MM.1S (cell line): ENCODE results near the gene PLCXD1.
A peak's percentile ranks its signal among the peaks of the same experiment; 100 is the strongest.

Experiments
- DNase-seq: peaks from one replicate; pipeline ENCODE4 v3.0.0-alpha.2; 2015
- H2AFZ ChIP-seq: fragments of 300-600 bp; sonication (generic); 2 replicates; pipeline ENCODE4 v1.6.0; 2016; ENCODE audit warnings: antibody characterized with exemption, low read length
- H3F3A ChIP-seq: fragments of 300-600 bp; sonication (generic); 2 replicates; pipeline ENCODE4 v1.6.1; 2016; ENCODE audit warnings: mild to moderate bottlenecking, antibody characterized with exemption, low read length, moderate library complexity, mixed read lengths; ENCODE audit not compliant: insufficient read depth
- H3K27ac ChIP-seq: fragments of 300-600 bp; sonication (generic); 2 replicates; pipeline ENCODE4 v1.5.1; 2016; ENCODE audit warnings: mild to moderate bottlenecking, low read length
- H3K27me3 ChIP-seq: fragments of 300-600 bp; sonication (generic); replicated peaks from 2 replicates; pipeline ENCODE4 v1.6.0; 2016; ENCODE audit warnings: low read length; ENCODE audit not compliant: insufficient read depth
- H3K36me3 ChIP-seq: fragments of 300-600 bp; sonication (generic); replicated peaks from 2 replicates; pipeline ENCODE4 v1.6.1; 2016; ENCODE audit warnings: mild to moderate bottlenecking, low read length, mixed read lengths; ENCODE audit not compliant: insufficient read depth
- H3K4me1 ChIP-seq: fragments of 300-600 bp; sonication (generic); 2 replicates; pipeline ENCODE4 v1.6.1; 2016; ENCODE audit warnings: low read length, mixed read lengths
- H3K4me2 ChIP-seq: fragments of 300-600 bp; sonication (generic); 2 replicates; pipeline ENCODE4 v1.6.0; 2016; ENCODE audit warnings: low read depth, low read length
- H3K4me3 ChIP-seq: fragments of 300-600 bp; sonication (generic); 2 replicates; pipeline ENCODE4 v1.5.1; 2016; ENCODE audit warnings: low read length, mixed read lengths
- H3K79me2 ChIP-seq: fragments of 300-600 bp; sonication (generic); 2 replicates; pipeline ENCODE4 v1.6.1; 2016; ENCODE audit warnings: mixed run types, low read length, mixed read lengths
- H3K9ac ChIP-seq: fragments of 300-600 bp; sonication (generic); 2 replicates; pipeline ENCODE4 v1.6.1; 2016; ENCODE audit warnings: low read length, mixed read lengths
- H3K9me2 ChIP-seq: fragments of 300-600 bp; sonication (generic); replicated peaks from 2 replicates; pipeline ENCODE4 v1.6.1; 2016; ENCODE audit warnings: mild to moderate bottlenecking, low read length, mixed read lengths; ENCODE audit not compliant: insufficient read depth
- H3K9me3 ChIP-seq: fragments of 300-600 bp; sonication (generic); replicated peaks from 2 replicates; pipeline ENCODE4 v1.6.1; 2016; ENCODE audit warnings: mild to moderate bottlenecking, low read length, mixed read lengths; ENCODE audit not compliant: insufficient read depth
- H4K20me1 ChIP-seq: fragments of 300-600 bp; sonication (generic); 2 replicates; pipeline ENCODE4 v1.6.1; 2016; ENCODE audit warnings: mild to moderate bottlenecking, low read length, moderate library complexity, mixed read lengths; ENCODE audit not compliant: insufficient read depth
- EZH2 ChIP-seq: fragments of 300-600 bp; sonication (generic); optimal IDR thresholded peaks from 2 replicates; pipeline ENCODE3; 2017; ENCODE audit warnings: low read depth, mild to moderate bottlenecking, antibody characterized with exemption, low read length, mixed read lengths
- EZH2phosphoT487 ChIP-seq: fragments of 300-600 bp; sonication (generic); IDR thresholded peaks from 2 replicates; pipeline ENCODE4 v1.6.1; 2018; ENCODE audit warnings: antibody characterized with exemption, low read length
- TF ChIP-seq, protein P1 (sequence below): fragments of 300-600 bp; sonication (generic); IDR thresholded peaks from 2 replicates; pipeline ENCODE4 v1.5.1; 2016; ENCODE audit warnings: antibody characterized with exemption, low read length, mixed read lengths

Gene PLCXD1

DNA sequence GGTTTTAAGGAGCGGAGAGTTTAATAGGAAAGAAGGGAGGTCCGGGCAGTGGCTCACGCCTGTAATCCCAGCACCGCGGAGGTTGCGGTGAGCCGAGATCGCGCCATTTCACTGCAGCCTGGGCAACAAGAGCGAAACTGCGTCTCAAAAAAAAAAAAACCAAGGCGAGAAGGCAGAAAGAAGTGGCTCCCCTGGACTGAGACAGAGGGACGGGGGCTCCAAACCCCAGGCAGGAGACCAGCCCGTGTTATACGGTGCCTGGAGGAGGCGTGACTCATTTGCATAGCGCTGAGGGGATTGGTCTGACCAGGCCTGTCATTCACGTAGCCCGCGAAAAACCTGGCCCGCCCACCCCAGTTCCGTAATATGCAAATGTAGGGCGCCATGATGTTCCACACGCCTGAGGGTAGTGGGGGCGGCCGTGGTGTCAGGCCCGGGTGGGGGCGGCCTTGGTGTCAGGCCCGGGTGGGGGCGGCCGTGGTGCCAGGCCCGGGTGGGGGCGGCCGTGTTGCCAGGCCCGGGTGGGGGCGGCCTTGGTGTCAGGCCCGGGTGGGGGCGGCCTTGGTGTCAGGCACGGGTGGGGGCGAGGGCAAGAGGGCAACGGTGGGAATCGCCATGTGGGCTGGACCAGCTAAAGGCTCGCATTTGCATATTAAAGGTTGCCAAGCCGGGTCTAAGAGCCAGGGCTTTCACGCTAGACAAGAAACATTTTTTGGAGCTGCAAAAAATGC lies 2.1 kb downstream of the PLCXD1 start:
- peak overlapping the region; percentile 40; the same call in 1 of the 2 replicates for H3K9ac ChIP-seq
- no peaks in the 10 kb centered on the region for H3K27me3 ChIP-seq
- H3K9me3 ChIP-seq, result no peaks in the 10 kb centered on the region
- peak; percentile 88 for DNase-seq
- H4K20me1 ChIP-seq, result no peaks in the 10 kb centered on the region
- TF ChIP-seq, protein P1, sequence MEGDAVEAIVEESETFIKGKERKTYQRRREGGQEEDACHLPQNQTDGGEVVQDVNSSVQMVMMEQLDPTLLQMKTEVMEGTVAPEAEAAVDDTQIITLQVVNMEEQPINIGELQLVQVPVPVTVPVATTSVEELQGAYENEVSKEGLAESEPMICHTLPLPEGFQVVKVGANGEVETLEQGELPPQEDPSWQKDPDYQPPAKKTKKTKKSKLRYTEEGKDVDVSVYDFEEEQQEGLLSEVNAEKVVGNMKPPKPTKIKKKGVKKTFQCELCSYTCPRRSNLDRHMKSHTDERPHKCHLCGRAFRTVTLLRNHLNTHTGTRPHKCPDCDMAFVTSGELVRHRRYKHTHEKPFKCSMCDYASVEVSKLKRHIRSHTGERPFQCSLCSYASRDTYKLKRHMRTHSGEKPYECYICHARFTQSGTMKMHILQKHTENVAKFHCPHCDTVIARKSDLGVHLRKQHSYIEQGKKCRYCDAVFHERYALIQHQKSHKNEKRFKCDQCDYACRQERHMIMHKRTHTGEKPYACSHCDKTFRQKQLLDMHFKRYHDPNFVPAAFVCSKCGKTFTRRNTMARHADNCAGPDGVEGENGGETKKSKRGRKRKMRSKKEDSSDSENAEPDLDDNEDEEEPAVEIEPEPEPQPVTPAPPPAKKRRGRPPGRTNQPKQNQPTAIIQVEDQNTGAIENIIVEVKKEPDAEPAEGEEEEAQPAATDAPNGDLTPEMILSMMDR, result no peak
- TF ChIP-seq EZH2phosphoT487 (no peak), EZH2 (no peak)
- H3K27ac ChIP-seq, result peak overlapping the region; percentile 63; the same call in 1 of the 2 replicates
- no peaks in the 10 kb centered on the region for H3K9me2 ChIP-seq
- 0 out of 2 replicates have a peak overlapping the region, but pooled peaks have one; percentile 41 for H3K4me2 ChIP-seq
- peak overlapping the region; percentile 44; the same call in 1 of the 2 replicates for H3K4me3 ChIP-seq
- H2AFZ ChIP-seq, result no peak overlapping the region
- H3K36me3 ChIP-seq, result no peaks in the 10 kb centered on the region
- H3K4me1 ChIP-seq, result no peaks in the 10 kb centered on the region
- peaks cover 5% of the 10 kb centered on the region; the same call in 1 of the 2 replicates for H3K79me2 ChIP-seq
- H3F3A ChIP-seq, result no peaks in the 10 kb centered on the region

DNA sequence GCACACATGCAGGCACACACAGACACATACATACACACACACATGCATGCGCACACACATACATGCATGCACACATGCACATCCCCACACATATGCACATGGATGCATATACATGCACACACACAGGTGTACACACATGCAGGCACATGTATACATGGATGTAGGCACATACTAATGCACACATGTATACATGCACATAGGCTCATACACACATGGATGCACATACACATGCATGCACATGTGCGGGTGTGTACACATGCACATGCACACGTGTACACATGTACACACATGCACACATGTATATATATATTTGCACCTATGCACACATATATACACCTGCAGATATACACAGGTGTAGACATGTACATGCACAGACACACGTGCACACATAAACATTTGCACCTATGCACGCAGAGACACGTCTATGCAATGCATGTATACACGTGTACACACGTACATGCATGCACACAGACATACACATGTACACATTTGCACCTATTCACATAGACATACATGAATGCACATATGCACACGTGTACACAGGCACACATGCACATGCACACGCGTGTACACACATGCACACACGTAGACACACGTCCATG lies 4.0 kb downstream of the PLCXD1 start:
- Histone ChIP-seq H3K4me2 (no peak overlapping the region), H3K4me1 (no peaks in the 10 kb centered on the region)

DNA sequence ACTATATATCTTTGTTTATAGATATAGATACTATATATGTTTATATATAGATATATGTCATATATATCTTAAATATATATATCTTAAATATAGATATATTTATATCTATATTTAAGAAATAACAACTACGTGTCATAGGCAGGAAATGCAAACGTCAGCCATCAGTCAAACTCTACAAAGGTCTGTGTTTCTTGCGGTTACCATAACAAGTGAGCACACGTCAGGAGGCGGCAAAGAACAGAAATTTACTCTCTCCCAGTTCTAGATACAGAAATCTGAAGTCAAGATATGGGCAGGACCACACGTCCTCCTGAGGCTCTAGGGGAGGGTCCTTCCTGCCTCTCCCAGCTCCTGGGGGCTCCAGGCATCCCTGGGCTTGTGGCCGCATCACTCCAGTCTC lies 6.5 kb downstream of the PLCXD1 start:
- Histone ChIP-seq H3K79me2 (peaks cover 5% of the 10 kb centered on the region; the same call in 1 of the 2 replicates), H3K27me3 (no peaks in the 10 kb centered on the region), H3K9me3 (no peaks in the 10 kb centered on the region), H3K9ac (no peak overlapping the region), H3K36me3 (no peaks in the 10 kb centered on the region), H2AFZ (no peak overlapping the region), H3K4me3 (no peak overlapping the region), H3K4me2 (no peak overlapping the region), H3F3A (no peaks in the 10 kb centered on the region), H3K27ac (no peak overlapping the region), H3K9me2 (no peaks in the 10 kb centered on the region), H4K20me1 (no peaks in the 10 kb centered on the region), H3K4me1 (no peaks in the 10 kb centered on the region)
- no peak for TF ChIP-seq EZH2phosphoT487
- TF ChIP-seq, protein P1, result no peak
- no peak for TF ChIP-seq EZH2
- DNase-seq, result no peak

More for the DNA sequence above, 4.0 kb downstream of the PLCXD1 start:
- DNase-seq, result no peak
- H3K9me3 ChIP-seq, result no peaks in the 10 kb centered on the region
- H3K27me3 ChIP-seq, result no peaks in the 10 kb centered on the region
- no peaks in the 10 kb centered on the region for H3K9me2 ChIP-seq
- H3K36me3 ChIP-seq, result no peaks in the 10 kb centered on the region
- no peak overlapping the region for H3K9ac ChIP-seq
- no peak overlapping the region for H3K4me3 ChIP-seq
- H3F3A ChIP-seq, result no peaks in the 10 kb centered on the region
- H3K79me2 ChIP-seq, result peaks cover 5% of the 10 kb centered on the region; the same call in 1 of the 2 replicates
- no peaks in the 10 kb centered on the region for H4K20me1 ChIP-seq
- H3K27ac ChIP-seq, result no peak overlapping the region
- no peak overlapping the region for H2AFZ ChIP-seq
- no peak for TF ChIP-seq EZH2
- TF ChIP-seq EZH2phosphoT487, result no peak
- TF ChIP-seq, protein P1, result no peak
